GM06990 (cell line): ENCODE data around the gene HSPB1.
"Not testable (repeated sequence)": the region's sequence is repeated elsewhere in the genome, so short reads cannot be mapped to it uniquely, and the experiment has no call there.

Experiments used
- DNase-seq: peaks from one replicate; pipeline ENCODE4 v3.0.0-alpha.2; 2011; ENCODE audit not compliant: insufficient read length; ENCODE audit errors: extremely low read depth
- H3K27me3 ChIP-seq: replicated peaks from 2 replicates; pipeline ENCODE4 v1.6.0; 2011; ENCODE audit warnings: low read length; ENCODE audit not compliant: control insufficient read depth, insufficient read depth
- H3K36me3 ChIP-seq: 2 replicates; pipeline ENCODE4 v1.5.1; 2011; ENCODE audit warnings: low read length; ENCODE audit not compliant: control insufficient read depth, insufficient read depth
- H3K4me3 ChIP-seq: replicated peaks from 2 replicates; pipeline ENCODE4 v1.5.1; 2011; ENCODE audit warnings: low read depth, mild to moderate bottlenecking, control low read depth, low read length
- TF ChIP-seq, protein P1 (sequence below): IDR thresholded peaks from 2 replicates; pipeline ENCODE4 v1.5.1; 2011; ENCODE audit warnings: low read length, control low read depth, mild to moderate bottlenecking, inconsistent platforms; ENCODE audit not compliant: insufficient read depth, poor library complexity, severe bottlenecking

The HSPB1 gene

GRCh38 chr7:76282344-76283253, 19.9 kb upstream of the HSPB1 start:
- H3K27me3 ChIP-seq = peaks cover 1% of the 10 kb centered on the region; the same call in 1 of the 2 replicates
- no peak overlapping the region for H3K4me3 ChIP-seq
- H3K36me3 ChIP-seq = no peaks in the 10 kb centered on the region
- DNase-seq = no peak
- TF ChIP-seq, protein P1, sequence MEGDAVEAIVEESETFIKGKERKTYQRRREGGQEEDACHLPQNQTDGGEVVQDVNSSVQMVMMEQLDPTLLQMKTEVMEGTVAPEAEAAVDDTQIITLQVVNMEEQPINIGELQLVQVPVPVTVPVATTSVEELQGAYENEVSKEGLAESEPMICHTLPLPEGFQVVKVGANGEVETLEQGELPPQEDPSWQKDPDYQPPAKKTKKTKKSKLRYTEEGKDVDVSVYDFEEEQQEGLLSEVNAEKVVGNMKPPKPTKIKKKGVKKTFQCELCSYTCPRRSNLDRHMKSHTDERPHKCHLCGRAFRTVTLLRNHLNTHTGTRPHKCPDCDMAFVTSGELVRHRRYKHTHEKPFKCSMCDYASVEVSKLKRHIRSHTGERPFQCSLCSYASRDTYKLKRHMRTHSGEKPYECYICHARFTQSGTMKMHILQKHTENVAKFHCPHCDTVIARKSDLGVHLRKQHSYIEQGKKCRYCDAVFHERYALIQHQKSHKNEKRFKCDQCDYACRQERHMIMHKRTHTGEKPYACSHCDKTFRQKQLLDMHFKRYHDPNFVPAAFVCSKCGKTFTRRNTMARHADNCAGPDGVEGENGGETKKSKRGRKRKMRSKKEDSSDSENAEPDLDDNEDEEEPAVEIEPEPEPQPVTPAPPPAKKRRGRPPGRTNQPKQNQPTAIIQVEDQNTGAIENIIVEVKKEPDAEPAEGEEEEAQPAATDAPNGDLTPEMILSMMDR = no peak

GRCh38 chr7:76283254-76284159, 19.0 kb upstream of the HSPB1 start:
- no peak for DNase-seq
- TF ChIP-seq, protein P1 = no peak
- Histone ChIP-seq H3K36me3 (no peaks in the 10 kb centered on the region), H3K4me3 (no peak overlapping the region), H3K27me3 (peaks cover 1% of the 10 kb centered on the region; the same call in 1 of the 2 replicates)

DNA sequence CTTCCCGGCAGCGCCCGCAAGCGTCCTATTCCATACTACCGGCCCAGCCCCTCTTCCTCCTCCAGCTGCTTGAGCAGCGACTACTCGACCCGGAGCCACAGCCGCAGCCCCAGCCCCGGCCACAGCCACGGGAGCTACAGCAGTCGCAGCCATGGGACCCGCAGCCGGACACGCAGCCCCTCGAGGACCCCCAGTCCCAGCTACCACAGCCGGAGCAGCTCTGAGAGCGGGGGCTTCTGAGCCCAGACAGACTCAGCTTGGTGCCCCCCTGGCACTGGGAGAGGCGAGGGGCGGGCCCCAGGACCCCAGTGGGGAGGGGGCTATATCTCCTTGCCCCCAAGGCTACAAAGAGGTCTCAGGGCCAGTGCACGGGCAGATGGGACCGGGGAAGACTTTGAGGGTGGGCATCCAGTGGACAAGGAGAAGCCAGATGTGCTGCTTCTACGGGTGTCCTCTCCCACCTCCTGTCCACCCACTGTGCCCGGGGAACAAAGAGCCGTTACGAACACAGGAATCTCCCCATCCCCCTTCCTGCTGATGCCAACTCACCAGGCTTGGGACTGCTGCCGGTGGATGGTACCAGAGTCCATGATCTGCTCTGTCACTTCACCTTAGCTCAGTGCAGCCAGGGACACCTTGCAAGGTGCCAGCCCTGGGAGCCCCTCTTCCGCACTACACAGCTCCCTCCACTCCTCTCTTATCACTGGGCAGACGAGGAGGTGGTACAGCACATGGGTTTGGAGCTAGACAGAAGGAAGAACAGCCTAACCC, 16.7 kb upstream of the HSPB1 start:
- Histone ChIP-seq H3K36me3 (no peaks in the 10 kb centered on the region), H3K4me3 (no peak overlapping the region), H3K27me3 (peaks cover 1% of the 10 kb centered on the region; the same call in 1 of the 2 replicates)
- TF ChIP-seq, protein P1 = no peak
- no peak for DNase-seq

GRCh38 chr7:76286842-76287403, 15.6 kb upstream of the HSPB1 start:
- Histone ChIP-seq H3K36me3 (no peaks in the 10 kb centered on the region), H3K4me3 (no peak overlapping the region), H3K27me3 (peaks cover 1% of the 10 kb centered on the region; the same call in 1 of the 2 replicates)
- DNase-seq = no peak
- TF ChIP-seq, protein P1 = no peak

- not testable (repeated sequence) for H3K36me3 ChIP-seq, H3K27me3 ChIP-seq, DNase-seq, H3K4me3 ChIP-seq
Measured at GRCh38 chr7:76290847-76291350, 11.6 kb upstream of the HSPB1 start.
